PC-3 (cell line): Measurements from ENCODE around the gene MLLT10. TPM values are rescaled to one million over a fixed set of nuclear protein-coding genes. Genes with fewer than 3 reads are reported as not detected.

Experiments
- ATAC-seq: fragments of 200-7000 bp; cut with Tn5 transposase; 2 replicates; pipeline ENCODE4 v1.9.1; 2020; ENCODE audit warnings: mild to moderate bottlenecking, moderate library complexity
- BruUV-seq: library from RNA; stranded (reverse); fragments of 400-500 nt; replicated peaks from 2 replicates; lab custom pipeline; 2021; lab: Mats Ljungman, UMichigan
- CTCF ChIA-PET: fragments of 300-600 bp; sonication (Branson Sonifier 250); formaldehyde crosslinking; loops from one replicate; lab custom pipeline; 2022; ENCODE audit warnings: antibody characterized with exemption; lab: Charles Lee
- POLR2A ChIA-PET: fragments of 300-600 bp; sonication (Branson Sonifier 250); formaldehyde crosslinking; loops from one replicate; lab custom pipeline; 2022; ENCODE audit warnings: antibody characterized with exemption; ENCODE audit not compliant: unreplicated experiment; lab: Charles Lee
- DNase-seq: peaks from one replicate; pipeline ENCODE4 v3.0.0-alpha.2; 2015
- H2AFZ ChIP-seq: fragments of 300-600 bp; sonication (generic); 2 replicates; pipeline ENCODE4 v1.6.0; 2016; ENCODE audit warnings: antibody characterized with exemption, low read length
- H3F3A ChIP-seq: fragments of 300-600 bp; sonication (generic); one replicate; pipeline ENCODE4 v1.6.0; 2017; ENCODE audit warnings: antibody characterized with exemption, low read length, control low read depth, mild to moderate bottlenecking; ENCODE audit not compliant: unreplicated experiment
- H3K27ac ChIP-seq: fragments of 300-600 bp; sonication (generic); 2 replicates; pipeline ENCODE4 v1.5.1; 2016; ENCODE audit warnings: mild to moderate bottlenecking, low read length
- H3K27me3 ChIP-seq: fragments of 300-600 bp; sonication (generic); 2 replicates; pipeline ENCODE4 v1.6.1; 2016; ENCODE audit warnings: low read length, mixed read lengths
- H3K36me3 ChIP-seq: fragments of 300-600 bp; sonication (generic); 2 replicates; pipeline ENCODE4 v1.6.1; 2016; ENCODE audit warnings: low read depth, mixed run types, low read length, mixed read lengths
- H3K4me1 ChIP-seq: fragments of 300-600 bp; sonication (generic); 2 replicates; pipeline ENCODE4 v1.5.1; 2016; ENCODE audit warnings: low read length; ENCODE audit not compliant: insufficient read depth
- H3K4me2 ChIP-seq: fragments of 300-600 bp; sonication (generic); 2 replicates; pipeline ENCODE4 v1.6.0; 2016; ENCODE audit warnings: low read length
- H3K4me3 ChIP-seq: fragments of 300-600 bp; sonication (generic); 2 replicates; pipeline ENCODE4 v1.5.1; 2016; ENCODE audit warnings: mild to moderate bottlenecking, low read length, mixed read lengths
- H3K79me2 ChIP-seq: fragments of 300-600 bp; sonication (generic); 2 replicates; pipeline ENCODE4 v1.6.1; 2017; ENCODE audit warnings: low read length, mixed read lengths
- H3K9ac ChIP-seq: fragments of 300-600 bp; sonication (generic); 2 replicates; pipeline ENCODE4 v1.6.0; 2016; ENCODE audit warnings: mild to moderate bottlenecking, low read length
- H3K9me2 ChIP-seq: fragments of 300-600 bp; sonication (generic); replicated peaks from 2 replicates; pipeline ENCODE4 v1.6.1; 2016; ENCODE audit warnings: mixed run types, low read length, mixed read lengths
- H3K9me3 ChIP-seq: fragments of 300-600 bp; sonication (generic); 2 replicates; pipeline ENCODE4 v1.6.1; 2016; ENCODE audit warnings: low read length, mixed read lengths
- H4K20me1 ChIP-seq: fragments of 300-600 bp; sonication (generic); 2 replicates; pipeline ENCODE4 v1.6.1; 2016; ENCODE audit warnings: low read length, mixed read lengths
- EZH2 ChIP-seq: fragments of 300-600 bp; sonication (generic); IDR thresholded peaks from one replicate; pipeline ENCODE4 v1.6.1; 2017; ENCODE audit warnings: antibody characterized with exemption, mild to moderate bottlenecking, low read length; ENCODE audit not compliant: unreplicated experiment
- EZH2phosphoT487 ChIP-seq: fragments of 300-600 bp; sonication (generic); IDR thresholded peaks from 2 replicates; pipeline ENCODE4 v1.6.1; 2018; ENCODE audit warnings: mild to moderate bottlenecking, antibody characterized with exemption, low read length, borderline replicate concordance
- intact Hi-C: fragments of 100-400 bp; cut with micrococcal nuclease; formaldehyde crosslinking; loops from 2 replicates; pipeline ENCODE4 v1.9.0; 2023
- total RNA-seq: library from RNA; depleted of rRNA; stranded (reverse); fragments of >200 nt; gene quantifications from 2 replicates; pipeline ENCODE4 v1.2.3, GENCODE V29; 2014
- TF ChIP-seq, protein P1 (sequence below): fragments of 300-600 bp; sonication (generic); conservative IDR thresholded peaks from 2 replicates; pipeline ENCODE4 v1.5.1; 2017; ENCODE audit warnings: antibody characterized with exemption, low read depth, mild to moderate bottlenecking, low read length

MLLT10 gene
- total RNA-seq, 1 experiment from 2014 or later = 32.5 TPM

DNA sequence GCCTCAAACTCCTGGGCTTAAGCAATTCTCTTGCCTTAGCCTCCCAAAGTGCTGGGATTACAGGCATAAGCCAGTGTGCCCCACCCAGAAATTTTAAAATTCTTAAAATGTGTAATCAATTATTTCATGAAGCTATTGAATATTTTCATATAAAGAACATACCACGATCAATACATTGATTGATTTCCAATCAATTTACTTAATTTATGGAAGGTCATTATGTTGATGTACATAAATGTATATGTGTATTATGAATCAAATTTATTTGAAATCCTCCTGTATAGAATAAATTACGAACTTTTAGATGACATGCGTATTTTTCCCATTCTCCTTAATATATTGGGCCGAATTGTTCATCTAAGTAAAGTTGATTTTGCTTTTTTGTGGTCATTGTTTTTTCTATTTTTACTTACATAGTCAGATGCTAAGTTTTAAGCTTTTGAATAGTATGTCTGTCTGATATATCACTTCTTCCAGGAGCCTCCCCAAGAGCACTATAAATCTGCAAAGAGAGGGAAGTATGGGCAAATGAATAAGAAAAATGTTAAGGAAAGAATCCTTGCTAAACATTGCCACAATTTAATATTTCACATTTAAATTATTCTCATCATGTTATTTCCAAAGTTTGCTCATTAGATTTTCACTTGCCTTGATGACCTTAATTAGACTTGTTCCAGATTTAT, 43.9 kb upstream of the MLLT10 start:
- H3K27me3 ChIP-seq = no peaks in the 10 kb centered on the region
- no peaks in the 10 kb centered on the region for H4K20me1 ChIP-seq
- H3K4me3 ChIP-seq = no peak overlapping the region
- no TSS peak for BruUV-seq
- H3K9me3 ChIP-seq = no peaks in the 10 kb centered on the region
- TF ChIP-seq, protein P1, sequence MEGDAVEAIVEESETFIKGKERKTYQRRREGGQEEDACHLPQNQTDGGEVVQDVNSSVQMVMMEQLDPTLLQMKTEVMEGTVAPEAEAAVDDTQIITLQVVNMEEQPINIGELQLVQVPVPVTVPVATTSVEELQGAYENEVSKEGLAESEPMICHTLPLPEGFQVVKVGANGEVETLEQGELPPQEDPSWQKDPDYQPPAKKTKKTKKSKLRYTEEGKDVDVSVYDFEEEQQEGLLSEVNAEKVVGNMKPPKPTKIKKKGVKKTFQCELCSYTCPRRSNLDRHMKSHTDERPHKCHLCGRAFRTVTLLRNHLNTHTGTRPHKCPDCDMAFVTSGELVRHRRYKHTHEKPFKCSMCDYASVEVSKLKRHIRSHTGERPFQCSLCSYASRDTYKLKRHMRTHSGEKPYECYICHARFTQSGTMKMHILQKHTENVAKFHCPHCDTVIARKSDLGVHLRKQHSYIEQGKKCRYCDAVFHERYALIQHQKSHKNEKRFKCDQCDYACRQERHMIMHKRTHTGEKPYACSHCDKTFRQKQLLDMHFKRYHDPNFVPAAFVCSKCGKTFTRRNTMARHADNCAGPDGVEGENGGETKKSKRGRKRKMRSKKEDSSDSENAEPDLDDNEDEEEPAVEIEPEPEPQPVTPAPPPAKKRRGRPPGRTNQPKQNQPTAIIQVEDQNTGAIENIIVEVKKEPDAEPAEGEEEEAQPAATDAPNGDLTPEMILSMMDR = no peak
- TF ChIP-seq EZH2phosphoT487 (no peak), EZH2 (no peak)
- no peaks in the 10 kb centered on the region; the same call in 1 of the 2 replicates for H3K4me1 ChIP-seq
- H3K79me2 ChIP-seq = no peaks in the 10 kb centered on the region
- no peak overlapping the region for H3K9ac ChIP-seq
- ChIA-PET CTCF (no interaction called here), POLR2A (no interaction called here)
- H2AFZ ChIP-seq = no peak overlapping the region
- H3K27ac ChIP-seq = no peak overlapping the region
- no peak for DNase-seq
- no peaks in the 10 kb centered on the region for H3K9me2 ChIP-seq
- no peaks in the 10 kb centered on the region for H3K36me3 ChIP-seq
- no peak for ATAC-seq
- intact Hi-C loops = loop anchor here (10.0 kb wide), 3 partner anchors 155 to 415 kb away; no protein-coding TSS in a partner anchor
- H3F3A ChIP-seq = no peaks in the 10 kb centered on the region
- no peak overlapping the region for H3K4me2 ChIP-seq

DNA sequence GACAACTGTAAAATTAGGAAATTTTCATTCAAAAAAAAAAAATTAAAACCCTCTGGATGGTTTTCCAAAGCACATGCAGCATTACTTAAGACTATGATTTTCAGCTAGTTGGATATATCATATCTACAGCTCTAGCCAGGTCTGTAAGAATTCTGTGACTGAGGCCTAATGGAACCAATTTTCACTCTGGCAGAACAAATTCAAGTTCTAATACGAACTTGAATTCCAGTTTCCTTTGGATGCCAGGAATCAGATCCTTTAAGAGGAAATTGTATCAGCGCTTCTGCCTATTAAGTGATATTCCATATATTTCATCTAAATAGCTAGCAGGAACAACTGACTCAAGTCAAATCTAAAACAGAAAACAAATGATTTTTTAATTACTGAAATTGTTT, 43.3 kb upstream of the MLLT10 start:
- intact Hi-C loops = loop anchor here (10.0 kb wide), 3 partner anchors 156 to 416 kb away; no protein-coding TSS in a partner anchor
- no peaks in the 10 kb centered on the region for H3K27me3 ChIP-seq
- H3K79me2 ChIP-seq = no peaks in the 10 kb centered on the region
- ATAC-seq (no peak), DNase-seq (no peak)
- H3K4me1 ChIP-seq = no peaks in the 10 kb centered on the region; the same call in 1 of the 2 replicates
- H3K9me3 ChIP-seq = no peaks in the 10 kb centered on the region
- H3K4me2 ChIP-seq = no peak overlapping the region
- H3K36me3 ChIP-seq = no peaks in the 10 kb centered on the region
- no peak overlapping the region for H3K27ac ChIP-seq
- BruUV-seq = no TSS peak
- ChIA-PET POLR2A (interaction anchor here (0.7 kb wide), 1 partner anchor 274 kb away, joined by 3 read pairs; no protein-coding TSS in a partner anchor), CTCF (no interaction called here)
- H3K9me2 ChIP-seq = no peaks in the 10 kb centered on the region
- no peak overlapping the region for H2AFZ ChIP-seq
- H4K20me1 ChIP-seq = no peaks in the 10 kb centered on the region
- no peak overlapping the region for H3K4me3 ChIP-seq
- H3F3A ChIP-seq = no peaks in the 10 kb centered on the region
- no peak for TF ChIP-seq EZH2phosphoT487
- TF ChIP-seq, protein P1 = no peak
- no peak for TF ChIP-seq EZH2
- no peak overlapping the region for H3K9ac ChIP-seq

DNA sequence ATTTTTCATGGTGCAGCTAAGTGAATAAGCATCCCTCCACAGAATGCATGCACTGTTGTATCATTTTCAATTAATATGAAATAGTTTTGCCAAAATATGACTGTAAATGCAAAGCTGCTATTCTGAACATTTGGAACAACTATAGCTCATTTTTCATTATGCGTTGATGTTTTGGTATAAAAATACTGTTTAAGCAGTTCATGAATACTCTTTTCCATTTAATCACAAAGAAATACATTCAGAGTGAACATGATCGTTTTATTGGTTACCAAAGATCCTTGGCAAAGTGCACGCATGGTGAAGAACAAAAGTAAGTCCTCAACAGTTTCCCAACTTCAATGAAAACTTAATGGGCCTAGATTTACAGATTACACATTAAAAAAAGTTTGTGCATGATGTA, 41.6 kb upstream of the MLLT10 start:
- H3K27ac ChIP-seq = no peak overlapping the region
- intact Hi-C loops = loop anchor here (10.0 kb wide), 3 partner anchors 158 to 418 kb away; no protein-coding TSS in a partner anchor
- ChIA-PET CTCF (no interaction called here), POLR2A (interaction anchor here (0.7 kb wide), 1 partner anchor 415 kb away, joined by 3 read pairs; no protein-coding TSS in a partner anchor)
- H3K4me2 ChIP-seq = no peak overlapping the region
- ATAC-seq (no peak), DNase-seq (no peak)
- no peaks in the 10 kb centered on the region for H3K9me3 ChIP-seq
- H3K36me3 ChIP-seq = no peaks in the 10 kb centered on the region
- H3K27me3 ChIP-seq = no peaks in the 10 kb centered on the region
- BruUV-seq = no TSS peak
- H4K20me1 ChIP-seq = no peaks in the 10 kb centered on the region
- TF ChIP-seq, protein P1 = no peak
- no peak for TF ChIP-seq EZH2phosphoT487
- no peak for TF ChIP-seq EZH2
- no peaks in the 10 kb centered on the region for H3K79me2 ChIP-seq
- H3K4me1 ChIP-seq = no peaks in the 10 kb centered on the region; the same call in 1 of the 2 replicates
- H2AFZ ChIP-seq = no peak overlapping the region
- H3K9ac ChIP-seq = no peak overlapping the region
- H3K4me3 ChIP-seq = no peak overlapping the region
- H3F3A ChIP-seq = no peaks in the 10 kb centered on the region
- H3K9me2 ChIP-seq = no peaks in the 10 kb centered on the region
